HG03095 (cell line): ENCODE results near the gene IL1RAP.
A peak's percentile ranks its signal among the peaks of the same experiment; 100 is the strongest.
"Not testable (repeated sequence)": the region's sequence is repeated elsewhere in the genome, so short reads cannot be mapped to it uniquely, and the experiment has no call there.

ENCODE experiments used
- ATAC-seq: cut with Tn5 transposase; IDR thresholded peaks from one replicate; pipeline ENCODE4 v1.9.1; 2021; ENCODE audit warnings: moderate library complexity; ENCODE audit not compliant: unreplicated experiment

The IL1RAP gene

GRCh38 chr3:190513409-190514370 is at the start of gene IL1RAP:
TSS of gene IL1RAP (plus strand) at chr3:190514085. CDS start at chr3:190564290, 50,205 bp downstream.
- peak; percentile 99 for ATAC-seq

- ATAC-seq, result no peak
Measured at GRCh38 chr3:190467922-190468321, 46.0 kb upstream of the IL1RAP start.

DNA sequence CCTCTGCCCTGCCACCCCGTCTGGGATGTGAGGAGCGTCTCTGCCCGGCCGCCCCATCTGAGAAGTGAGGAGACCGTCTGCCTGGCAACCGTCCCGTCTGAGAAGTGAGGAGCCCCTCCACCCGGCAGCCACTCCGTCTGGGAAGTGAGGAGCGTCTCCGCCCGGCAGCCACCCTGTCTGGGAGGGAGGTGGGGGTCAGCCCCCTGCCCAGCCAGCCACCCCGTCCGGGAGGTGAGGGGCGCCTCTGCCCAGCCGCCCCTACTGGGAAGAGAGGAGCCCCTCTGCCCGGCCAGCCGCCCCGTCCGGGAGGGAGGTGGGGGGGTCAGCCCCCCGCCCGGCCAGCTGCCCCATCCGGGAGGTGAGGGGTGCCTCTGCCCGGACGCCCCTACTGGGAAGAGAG is 40.6 kb upstream of the IL1RAP start:
- ATAC-seq, result not testable (repeated sequence)

DNA sequence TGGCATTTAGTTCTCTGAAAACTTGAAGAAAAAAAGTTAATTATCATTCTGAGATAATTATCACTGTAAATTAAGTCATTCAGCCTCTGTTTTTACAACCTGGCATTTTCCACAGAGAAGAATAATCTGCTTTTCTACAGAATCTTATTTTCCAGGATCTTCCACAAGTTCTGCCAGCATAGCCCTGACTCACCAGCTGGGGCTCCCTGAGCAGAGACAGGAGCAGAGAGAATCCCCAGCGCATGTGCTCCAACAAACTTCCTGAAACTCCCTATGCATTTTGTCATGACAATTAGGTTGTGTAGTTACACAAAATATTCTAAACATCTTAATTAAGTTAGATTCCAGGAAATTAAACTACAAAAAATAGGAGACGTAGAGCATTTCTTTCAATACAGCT is 32.1 kb upstream of the IL1RAP start:
- ATAC-seq, result no peak

GRCh38 chr3:190485830-190486532 is 27.9 kb upstream of the IL1RAP start:
- no peak for ATAC-seq

GRCh38 chr3:190486533-190486864 is 27.4 kb upstream of the IL1RAP start:
- no peak for ATAC-seq

GRCh38 chr3:190486908-190487607 is 26.8 kb upstream of the IL1RAP start:
- no peak for ATAC-seq

DNA sequence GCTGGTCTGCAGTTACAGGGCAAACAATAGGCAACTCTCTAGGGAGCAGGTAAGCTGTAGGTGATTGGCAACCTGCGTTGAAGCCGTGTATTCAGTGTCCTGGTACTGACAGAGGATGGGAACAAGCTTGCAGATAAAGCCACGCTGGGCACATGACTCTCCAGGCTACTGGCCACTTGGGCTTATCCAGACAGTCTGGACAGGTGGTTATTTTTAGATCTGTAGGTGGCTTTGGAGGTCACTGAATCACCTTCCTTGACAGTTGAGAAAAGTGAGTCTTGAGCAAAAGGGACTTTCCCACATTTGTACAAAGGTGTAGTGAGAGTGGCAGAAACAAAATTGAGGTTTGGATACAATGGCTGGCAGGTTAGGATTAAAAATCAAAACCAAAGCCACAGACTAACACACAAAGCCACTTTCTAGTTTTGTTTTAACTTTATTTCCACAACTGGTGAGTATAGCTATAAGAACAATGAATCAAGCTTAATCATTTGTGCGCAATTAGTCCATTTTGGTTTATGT is 22.3 kb upstream of the IL1RAP start:
- no peak for ATAC-seq

- ATAC-seq, result no peak
Measured at GRCh38 chr3:190492129-190492528, 21.8 kb upstream of the IL1RAP start.

DNA sequence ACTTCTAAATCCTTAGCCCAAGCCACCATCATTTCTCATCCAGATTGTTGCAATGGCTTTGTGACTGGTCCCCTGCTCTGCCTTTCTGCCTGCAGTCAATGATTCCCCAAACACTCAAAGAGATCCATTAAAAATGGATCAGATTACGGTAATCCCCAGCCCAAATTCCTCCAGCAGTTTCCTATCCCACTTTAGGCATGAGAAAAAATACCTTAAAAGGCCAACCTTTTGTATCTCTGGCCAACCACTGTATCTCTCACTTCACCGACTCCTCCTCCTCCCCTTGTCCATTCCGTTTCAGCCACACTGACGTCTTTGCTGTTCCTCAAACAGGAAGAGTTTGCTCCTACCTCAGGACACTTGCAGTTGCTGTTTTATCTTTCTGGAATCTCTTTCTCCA is 20.9 kb upstream of the IL1RAP start:
- ATAC-seq, result no peak

- no peak for ATAC-seq
Measured at GRCh38 chr3:190494907-190495306, 19.0 kb upstream of the IL1RAP start.

GRCh38 chr3:190495354-190495753 is 18.5 kb upstream of the IL1RAP start:
- no peak for ATAC-seq

DNA sequence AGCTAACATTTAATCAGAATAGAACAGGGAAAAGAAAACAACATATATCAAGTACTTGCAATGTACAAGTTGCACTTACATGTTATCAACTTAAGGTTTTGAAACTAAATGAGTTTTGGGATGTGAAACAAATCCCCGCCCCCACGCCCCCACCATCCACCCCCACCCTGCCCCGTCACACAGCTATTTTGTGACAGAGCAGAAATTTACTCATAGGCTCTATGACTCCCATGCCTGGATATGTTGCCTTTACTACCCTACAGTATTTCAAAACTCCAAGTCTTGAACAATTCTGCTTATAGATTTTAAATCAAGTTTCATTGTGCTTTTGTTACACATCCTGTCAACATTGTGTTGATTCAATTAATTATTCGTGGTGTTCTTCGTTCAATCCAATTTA is 18.1 kb upstream of the IL1RAP start:
- no peak for ATAC-seq

- no peak for ATAC-seq
Measured at GRCh38 chr3:190496859-190497258, 17.0 kb upstream of the IL1RAP start.

- ATAC-seq, result no peak
Measured at GRCh38 chr3:190497811-190498210, 16.1 kb upstream of the IL1RAP start.

DNA sequence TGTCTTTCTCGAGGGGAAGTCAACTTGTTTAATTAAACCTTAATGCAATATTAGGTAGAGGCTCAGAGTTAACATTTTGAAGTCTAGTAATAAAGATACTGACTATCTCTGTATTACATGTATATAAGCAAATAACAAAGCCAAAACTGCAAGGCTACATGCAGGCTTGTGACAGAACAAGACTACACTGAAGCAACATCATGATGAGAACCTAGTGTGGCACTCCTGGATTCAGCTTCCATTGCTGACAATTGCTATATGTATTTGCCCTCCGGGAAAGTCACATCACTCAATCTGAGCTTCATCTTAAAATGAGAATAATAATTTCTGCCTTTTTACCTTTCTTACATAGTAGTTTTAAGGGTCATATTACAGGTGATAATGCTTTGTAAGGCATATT is 15.6 kb upstream of the IL1RAP start:
- no peak for ATAC-seq

- ATAC-seq, result no peak
Measured at GRCh38 chr3:190499122-190499521, 14.8 kb upstream of the IL1RAP start.

DNA sequence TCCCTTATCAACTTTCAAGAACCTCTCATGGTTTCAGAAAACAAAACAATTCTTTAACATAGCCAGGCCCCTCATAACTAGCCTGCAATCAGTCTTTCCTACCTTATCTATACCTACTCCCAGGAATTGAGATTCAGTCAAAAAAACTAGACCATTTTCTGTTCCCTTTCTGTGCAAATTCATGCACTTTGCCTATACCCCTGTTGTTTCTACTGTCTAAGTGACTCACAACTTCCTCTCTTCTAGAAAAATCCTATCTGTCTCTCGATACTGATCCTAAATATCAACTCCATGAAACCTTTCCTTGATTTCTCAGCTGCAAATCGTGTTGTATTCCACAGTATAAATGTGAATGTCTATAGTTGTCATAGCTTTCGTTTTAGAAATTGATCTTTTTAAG is 10.9 kb upstream of the IL1RAP start:
- no peak for ATAC-seq

DNA sequence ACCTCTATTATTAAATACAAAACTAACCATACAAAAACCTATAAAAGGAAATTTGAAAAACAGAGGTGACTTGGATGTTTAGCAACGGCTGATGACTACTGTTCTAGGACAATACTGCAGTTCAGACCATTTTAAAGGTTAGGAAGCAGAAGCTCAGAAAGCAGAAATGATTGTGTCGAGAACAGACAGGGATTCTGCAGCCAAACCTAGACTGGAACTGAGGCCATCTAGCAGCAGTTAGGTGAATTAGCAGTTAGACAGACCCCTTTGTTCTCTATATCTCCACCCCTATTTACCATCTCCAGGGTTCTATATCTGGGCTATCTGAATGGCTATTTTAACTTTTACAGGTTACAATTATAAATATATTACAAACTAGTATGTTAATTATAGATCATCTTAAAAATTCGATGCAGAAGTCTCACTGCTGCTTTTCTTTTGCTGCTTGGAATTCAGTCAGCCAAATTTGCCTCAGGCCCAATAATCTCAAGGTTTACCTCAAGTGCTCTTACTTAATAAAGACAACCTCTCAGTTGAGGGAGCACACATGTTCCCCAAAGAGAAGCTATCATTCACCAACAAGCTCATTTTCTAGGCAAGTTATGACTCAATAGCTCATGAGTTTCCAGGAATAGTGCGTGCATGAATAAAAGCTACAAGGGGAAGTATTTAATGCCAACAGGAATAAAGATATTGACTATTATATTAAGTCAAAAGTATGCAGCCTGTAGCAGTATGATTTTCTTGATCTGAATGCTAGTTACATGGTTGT is 9.3 kb upstream of the IL1RAP start:
- ATAC-seq, result no peak

GRCh38 chr3:190505381-190506003 is 8.4 kb upstream of the IL1RAP start:
- no peak for ATAC-seq
